Lower lobe of right lung (tissue), 2 donors: Measurements from ENCODE around the gene ARID1B. TPM values are rescaled to one million over a fixed set of nuclear protein-coding genes. Genes with fewer than 3 reads are reported as not detected.

Source experiments
- ATAC-seq, 2 donors: fragments of 200-7000 bp; cut with Tn5 transposase; one replicate each; pipeline ENCODE4 v1.9.1; 2020 to 2022; ENCODE audit warnings: mild to moderate bottlenecking in 2 of 2, moderate library complexity in 2 of 2
- DNase-seq: peaks from one replicate; pipeline ENCODE4 v3.0.0-alpha.2; 2020
- H3K27ac ChIP-seq: fragments of 200-600 bp; one replicate; pipeline ENCODE4 v1.8.0; 2022
- H3K27me3 ChIP-seq: fragments of 200-600 bp; one replicate; pipeline ENCODE4 v1.8.0; 2022; ENCODE audit warnings: low read depth
- H3K36me3 ChIP-seq: fragments of 200-600 bp; one replicate; pipeline ENCODE4 v1.8.0; 2022; ENCODE audit warnings: mild to moderate bottlenecking
- H3K4me1 ChIP-seq: fragments of 200-600 bp; one replicate; pipeline ENCODE4 v1.8.0; 2022
- H3K4me3 ChIP-seq: fragments of 200-600 bp; one replicate; pipeline ENCODE4 v1.8.0; 2022; ENCODE audit warnings: mild to moderate bottlenecking
- H3K9me3 ChIP-seq: fragments of 200-600 bp; one replicate; pipeline ENCODE4 v1.8.0; 2022
- CTCF ChIP-seq: fragments of 200-600 bp; IDR thresholded peaks from one replicate; pipeline ENCODE4 v1.8.0; 2022; ENCODE audit warnings: antibody characterized with exemption, mild to moderate bottlenecking
- intact Hi-C: fragments of 100-400 bp; cut with DNase I; formaldehyde crosslinking; loops from one replicate; pipeline ENCODE4 v1.11.0; 2022
- total RNA-seq: library from RNA; stranded (reverse); fragmentation: NEBNext Ultra II Directional; extraction: Animal tissue kit (Norgen Biotek cat#: 25700); gene quantifications from one replicate; pipeline ENCODE4 v1.2.1, GENCODE V29; 2021
- donor health status: DM: no; HTN: yes; CAD: no; lungs with severe emphysema.

ARID1B gene
- total RNA-seq, 1 donor from 2014 or later: 95.5 TPM

- Histone ChIP-seq H3K36me3 (peaks cover 43% of the 10 kb centered on the region), H3K27me3 (no peaks in the 10 kb centered on the region), H3K4me1 (peaks cover 5% of the 10 kb centered on the region), H3K27ac (no peak overlapping the region), H3K9me3 (no peaks in the 10 kb centered on the region), H3K4me3 (no peak overlapping the region)
- no peak for DNase-seq
- no peak for TF ChIP-seq CTCF
- intact Hi-C loops: no loop called here
- ATAC-seq: no peak
Observed at GRCh38 chr6:157168471-157168870, 391.3 kb downstream of the ARID1B start.

GRCh38 chr6:157169226-157169625, 392.0 kb downstream of the ARID1B start:
- TF ChIP-seq CTCF: no peak
- Histone ChIP-seq H3K4me1 (peaks cover 5% of the 10 kb centered on the region), H3K9me3 (no peaks in the 10 kb centered on the region), H3K27ac (no peak overlapping the region), H3K4me3 (no peak overlapping the region), H3K27me3 (no peaks in the 10 kb centered on the region), H3K36me3 (peaks cover 42% of the 10 kb centered on the region)
- no peak for DNase-seq
- intact Hi-C loops: no loop called here
- ATAC-seq: no peak

- no peaks in the 10 kb centered on the region for H3K9me3 ChIP-seq
- H3K36me3 ChIP-seq: peaks cover 41% of the 10 kb centered on the region
- intact Hi-C loops: no loop called here
- DNase-seq (no peak), ATAC-seq (peak in 1 of 2 donors; percentile 74)
- no peak for TF ChIP-seq CTCF
- no peak overlapping the region for H3K27ac ChIP-seq
- peaks cover 5% of the 10 kb centered on the region for H3K4me1 ChIP-seq
- H3K4me3 ChIP-seq: no peak overlapping the region
- H3K27me3 ChIP-seq: no peaks in the 10 kb centered on the region
Observed at GRCh38 chr6:157169656-157170055, 392.5 kb downstream of the ARID1B start.

- Histone ChIP-seq H3K27ac (no peak overlapping the region), H3K27me3 (no peaks in the 10 kb centered on the region), H3K9me3 (no peaks in the 10 kb centered on the region), H3K4me3 (no peak overlapping the region), H3K36me3 (peaks cover 41% of the 10 kb centered on the region), H3K4me1 (peaks cover 5% of the 10 kb centered on the region)
- ATAC-seq (no peak), DNase-seq (no peak)
- intact Hi-C loops: no loop called here
- TF ChIP-seq CTCF: no peak
Observed at GRCh38 chr6:157170535-157170934, 393.4 kb downstream of the ARID1B start.

- H3K4me3 ChIP-seq: no peak overlapping the region
- no peaks in the 10 kb centered on the region for H3K27me3 ChIP-seq
- no peak overlapping the region for H3K27ac ChIP-seq
- ATAC-seq (no peak), DNase-seq (no peak)
- H3K4me1 ChIP-seq: peaks cover 5% of the 10 kb centered on the region
- no peak for TF ChIP-seq CTCF
- no peaks in the 10 kb centered on the region for H3K9me3 ChIP-seq
- peaks cover 40% of the 10 kb centered on the region for H3K36me3 ChIP-seq
- intact Hi-C loops: no loop called here
Observed at GRCh38 chr6:157171801-157172200, 394.6 kb downstream of the ARID1B start.

- ATAC-seq (no peak), DNase-seq (no peak)
- Histone ChIP-seq H3K4me3 (no peak overlapping the region), H3K4me1 (peaks cover 5% of the 10 kb centered on the region), H3K27ac (no peak overlapping the region), H3K36me3 (peaks cover 35% of the 10 kb centered on the region), H3K27me3 (no peaks in the 10 kb centered on the region), H3K9me3 (no peaks in the 10 kb centered on the region)
- intact Hi-C loops: no loop called here
- TF ChIP-seq CTCF: no peak
Observed at GRCh38 chr6:157172231-157172701, 395.1 kb downstream of the ARID1B start.
